ENCODE results near the gene ZNRF1.
"Not testable (repeated sequence)": the region's sequence is repeated elsewhere in the genome, so short reads cannot be mapped to it uniquely, and the experiment has no call there.

The ZNRF1 gene

DNA sequence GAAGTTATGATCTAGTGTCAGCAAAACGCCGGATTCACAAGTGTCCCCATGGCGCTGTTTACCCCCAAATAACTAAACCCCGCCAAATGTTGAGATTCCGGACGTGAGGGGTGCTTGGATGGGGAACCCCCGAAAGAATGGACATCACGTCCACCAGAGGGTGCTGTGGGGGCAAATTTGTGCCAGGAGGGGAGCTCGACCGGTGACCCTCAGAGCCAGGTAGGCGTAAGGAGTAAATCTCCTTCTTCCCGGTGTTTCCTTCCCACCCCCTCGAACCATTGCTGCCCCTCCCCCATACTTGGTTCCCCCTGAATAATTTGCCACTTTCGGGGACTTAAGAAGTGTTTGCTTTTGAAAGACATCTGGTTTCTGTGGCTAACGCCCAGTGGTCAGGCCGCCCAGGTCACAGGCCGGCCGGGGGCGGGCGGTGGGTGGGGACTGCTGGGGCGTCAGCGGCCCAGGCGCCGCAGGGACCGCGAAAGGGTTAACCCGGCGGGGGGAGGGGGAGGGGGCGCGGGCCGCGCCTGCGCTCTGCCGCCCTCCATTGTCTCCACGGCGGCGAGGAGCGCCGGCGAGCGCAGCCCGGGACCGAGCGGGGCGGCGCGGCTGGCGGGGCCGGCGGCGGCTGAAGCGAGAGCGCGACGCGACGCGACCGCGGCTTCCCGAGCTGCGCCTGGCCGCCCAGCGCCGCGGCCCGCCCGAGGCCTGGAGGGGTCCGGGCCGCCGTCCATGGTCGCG lies at the start of gene ZNRF1:
Gene ZNRF1 (plus strand): TSS at position 544 of the 738 bp plus-strand sequence. CDS start 648 bp downstream, outside the sequence.
- H3K36me3 Mint-ChIP-seq (ENCODE audit: low read depth) = peaks cover 16% of the 10 kb centered on the region
- H3K4me1 Mint-ChIP-seq (ENCODE audit: low read depth) = peaks cover 37% of the 10 kb centered on the region
- H3K4me3 Mint-ChIP-seq = peak within 1 kb of the TSS; percentile 83
- peak within 1 kb of the TSS; percentile 84 for H3K27ac Mint-ChIP-seq
- peaks cover 6% of the 10 kb centered on the region for H3K27me3 Mint-ChIP-seq
- peak; percentile 90 for DNase-seq
- H3K9me3 Mint-ChIP-seq = no peaks in the 10 kb centered on the region

DNA sequence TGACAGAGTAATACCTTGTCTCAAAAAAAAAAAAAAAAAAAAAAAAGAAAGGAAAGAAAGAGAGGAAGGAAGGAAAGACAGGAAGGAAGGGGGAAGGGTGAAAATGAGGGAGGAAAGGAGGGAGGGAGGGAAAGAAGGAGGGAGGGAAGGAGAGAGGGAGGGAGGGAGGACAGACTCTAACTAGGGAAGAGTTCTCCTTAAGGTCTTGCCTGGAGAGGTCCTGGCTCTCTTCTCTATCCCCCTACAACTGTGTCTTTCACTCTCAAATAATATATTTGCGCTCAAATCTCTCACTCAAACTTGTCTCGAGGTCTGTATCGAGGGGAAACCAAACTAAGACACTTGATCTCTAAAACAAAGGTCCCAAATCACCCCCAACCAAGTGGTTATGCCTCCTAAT lies 49.5 kb upstream of the ZNRF1 start:
- no peak for DNase-seq
- H3K9me3 Mint-ChIP-seq = no peaks in the 10 kb centered on the region
- H3K4me3 Mint-ChIP-seq = no peak overlapping the region
- peaks cover 89% of the 10 kb centered on the region for H3K36me3 Mint-ChIP-seq (ENCODE audit: low read depth)
- no peaks in the 10 kb centered on the region for H3K27me3 Mint-ChIP-seq
- no peaks in the 10 kb centered on the region for H3K4me1 Mint-ChIP-seq (ENCODE audit: low read depth)
- H3K27ac Mint-ChIP-seq = no peak overlapping the region

DNA sequence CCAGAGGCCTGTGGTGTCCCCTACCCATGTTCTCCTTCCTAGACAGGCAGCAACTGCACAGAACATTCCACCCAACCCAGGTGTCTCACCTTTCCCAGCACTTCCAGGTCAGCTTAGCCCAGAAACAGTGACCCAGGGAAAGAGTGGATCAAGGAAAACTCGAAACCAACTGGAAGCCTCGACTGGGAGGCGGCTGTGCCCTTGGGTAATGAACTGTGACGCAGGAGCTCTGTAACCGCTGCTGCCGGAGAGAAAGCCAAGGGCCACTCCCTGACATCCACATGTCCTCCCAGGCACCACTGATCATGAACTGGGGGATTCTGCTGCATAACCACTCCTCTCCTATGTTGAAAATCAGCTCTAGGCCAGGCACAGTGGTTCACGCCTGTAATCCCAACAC lies 48.3 kb upstream of the ZNRF1 start:
- H3K27me3 Mint-ChIP-seq = no peaks in the 10 kb centered on the region
- no peak for DNase-seq
- no peaks in the 10 kb centered on the region for H3K4me1 Mint-ChIP-seq (ENCODE audit: low read depth)
- H3K9me3 Mint-ChIP-seq = no peaks in the 10 kb centered on the region
- no peak overlapping the region for H3K4me3 Mint-ChIP-seq
- no peak overlapping the region for H3K27ac Mint-ChIP-seq
- peaks cover 88% of the 10 kb centered on the region for H3K36me3 Mint-ChIP-seq (ENCODE audit: low read depth)

DNA sequence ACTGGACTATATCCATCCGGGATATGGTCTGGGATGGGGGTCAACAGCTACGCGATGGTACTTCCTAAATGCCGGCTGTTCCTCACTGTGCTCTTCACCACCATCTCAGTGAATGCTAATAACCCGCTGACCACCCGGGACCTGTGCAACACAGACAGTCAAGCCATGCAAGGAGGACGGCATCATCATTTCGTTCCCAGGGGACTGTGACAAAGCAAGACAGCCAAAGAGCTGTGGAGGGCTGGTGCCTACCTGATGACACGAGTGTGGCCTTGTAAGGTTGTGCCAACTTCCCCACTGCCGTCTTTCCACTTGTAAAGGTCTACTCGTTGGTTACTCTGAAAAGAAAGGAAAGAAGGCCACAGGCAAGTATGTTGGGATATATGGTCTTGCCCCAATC lies 47.6 kb upstream of the ZNRF1 start:
- no peaks in the 10 kb centered on the region for H3K4me1 Mint-ChIP-seq (ENCODE audit: low read depth)
- H3K4me3 Mint-ChIP-seq = no peak overlapping the region
- no peaks in the 10 kb centered on the region for H3K27me3 Mint-ChIP-seq
- no peak for DNase-seq
- peaks cover 88% of the 10 kb centered on the region for H3K36me3 Mint-ChIP-seq (ENCODE audit: low read depth)
- no peaks in the 10 kb centered on the region for H3K9me3 Mint-ChIP-seq
- peak overlapping the region; percentile 18 for H3K27ac Mint-ChIP-seq

DNA sequence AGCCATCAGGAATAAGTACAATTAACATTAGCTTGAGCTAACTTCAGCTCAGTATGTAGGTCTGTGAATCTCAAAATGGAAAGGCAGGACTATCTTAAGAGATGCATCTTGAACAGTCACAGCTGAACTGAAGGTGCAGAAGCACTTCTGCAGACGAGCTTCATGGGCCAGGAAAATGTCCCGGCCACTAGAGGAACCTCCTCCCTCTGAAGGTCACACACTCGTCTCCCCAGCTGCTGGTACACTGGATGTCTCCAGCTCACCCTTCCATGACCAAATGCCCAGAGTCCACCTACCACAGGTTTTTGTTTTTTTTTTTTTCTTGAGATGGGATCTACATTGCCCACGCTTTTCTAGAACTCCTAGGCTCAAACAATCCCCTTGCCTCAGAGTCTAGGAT lies 47.1 kb upstream of the ZNRF1 start:
- no peak for DNase-seq
- no peak overlapping the region for H3K4me3 Mint-ChIP-seq
- H3K36me3 Mint-ChIP-seq (ENCODE audit: low read depth) = peaks cover 88% of the 10 kb centered on the region
- no peaks in the 10 kb centered on the region for H3K9me3 Mint-ChIP-seq
- H3K27me3 Mint-ChIP-seq = no peaks in the 10 kb centered on the region
- H3K4me1 Mint-ChIP-seq (ENCODE audit: low read depth) = no peaks in the 10 kb centered on the region
- H3K27ac Mint-ChIP-seq = no peak overlapping the region

DNA sequence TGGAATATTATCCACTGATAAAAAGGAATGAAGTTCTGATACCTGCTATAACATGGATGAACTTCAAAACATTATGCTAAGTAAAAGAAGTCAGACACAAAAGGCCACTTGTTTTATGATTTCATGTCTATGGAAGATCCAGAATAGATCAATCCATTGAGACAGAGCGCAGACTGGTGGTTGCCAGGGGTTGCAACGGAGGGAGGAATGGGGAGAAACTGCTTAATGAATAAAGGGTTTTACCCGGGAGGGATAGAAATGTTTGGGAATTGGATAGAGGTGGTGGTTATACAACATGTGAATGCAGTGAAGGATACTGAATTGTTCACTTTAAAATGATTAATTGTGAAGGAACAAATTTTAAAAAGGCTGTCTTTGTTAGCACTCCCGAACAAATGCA lies 44.1 kb upstream of the ZNRF1 start:
- no peak for DNase-seq
- peaks cover 84% of the 10 kb centered on the region for H3K36me3 Mint-ChIP-seq (ENCODE audit: low read depth)
- H3K9me3 Mint-ChIP-seq = no peaks in the 10 kb centered on the region
- no peaks in the 10 kb centered on the region for H3K27me3 Mint-ChIP-seq
- H3K4me1 Mint-ChIP-seq (ENCODE audit: low read depth) = no peaks in the 10 kb centered on the region
- H3K4me3 Mint-ChIP-seq = no peak overlapping the region
- no peak overlapping the region for H3K27ac Mint-ChIP-seq

DNA sequence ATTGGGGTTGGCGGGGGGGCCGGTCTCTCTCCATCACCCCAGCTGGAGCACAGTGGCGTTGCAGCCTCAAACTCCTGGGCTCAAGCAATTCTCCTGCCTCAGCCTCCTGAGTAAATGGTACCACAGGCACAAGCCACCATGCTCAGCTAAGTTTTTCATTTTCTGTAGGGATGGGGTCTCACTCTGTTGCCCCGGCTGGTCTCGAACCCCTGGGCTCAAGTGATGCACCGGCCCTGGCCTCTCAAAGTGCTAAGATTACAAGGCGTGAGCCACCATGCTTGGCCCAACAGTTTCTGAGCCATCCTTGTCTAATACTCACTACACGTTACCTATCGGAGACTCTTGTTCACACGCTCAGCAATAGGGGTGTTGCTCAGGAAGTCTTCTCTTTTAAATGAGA lies 25.5 kb upstream of the ZNRF1 start:
- H3K27ac Mint-ChIP-seq = no peak overlapping the region
- H3K36me3 Mint-ChIP-seq (ENCODE audit: low read depth) = peaks cover 31% of the 10 kb centered on the region
- no peaks in the 10 kb centered on the region for H3K27me3 Mint-ChIP-seq
- peaks cover 6% of the 10 kb centered on the region for H3K4me1 Mint-ChIP-seq (ENCODE audit: low read depth)
- no peaks in the 10 kb centered on the region for H3K9me3 Mint-ChIP-seq
- no peak for DNase-seq
- H3K4me3 Mint-ChIP-seq = no peak overlapping the region

DNA sequence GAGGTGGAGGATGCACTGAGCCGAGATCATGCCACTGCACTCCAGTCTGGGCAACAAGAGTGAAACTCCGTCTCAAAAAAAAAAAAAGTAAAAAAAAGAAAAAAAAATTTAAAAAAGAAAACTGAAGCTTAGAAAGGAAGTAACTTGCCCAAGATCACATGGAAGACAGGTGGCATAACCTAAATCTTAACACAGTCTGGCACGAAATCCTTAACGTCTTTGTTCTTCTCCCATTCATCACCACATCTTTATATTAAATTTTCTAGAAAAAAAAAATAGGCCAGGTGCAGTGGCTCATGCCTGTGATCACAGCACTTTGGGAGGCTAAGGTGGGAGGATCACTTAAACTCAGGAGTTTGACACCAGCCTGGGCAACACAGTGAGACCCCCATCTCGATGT lies 23.2 kb upstream of the ZNRF1 start:
- peaks cover 35% of the 10 kb centered on the region for H3K36me3 Mint-ChIP-seq (ENCODE audit: low read depth)
- H3K9me3 Mint-ChIP-seq = no peaks in the 10 kb centered on the region
- no peak overlapping the region for H3K27ac Mint-ChIP-seq
- H3K4me3 Mint-ChIP-seq = no peak overlapping the region
- peaks cover 7% of the 10 kb centered on the region for H3K4me1 Mint-ChIP-seq (ENCODE audit: low read depth)
- H3K27me3 Mint-ChIP-seq = no peaks in the 10 kb centered on the region
- DNase-seq = no peak

DNA sequence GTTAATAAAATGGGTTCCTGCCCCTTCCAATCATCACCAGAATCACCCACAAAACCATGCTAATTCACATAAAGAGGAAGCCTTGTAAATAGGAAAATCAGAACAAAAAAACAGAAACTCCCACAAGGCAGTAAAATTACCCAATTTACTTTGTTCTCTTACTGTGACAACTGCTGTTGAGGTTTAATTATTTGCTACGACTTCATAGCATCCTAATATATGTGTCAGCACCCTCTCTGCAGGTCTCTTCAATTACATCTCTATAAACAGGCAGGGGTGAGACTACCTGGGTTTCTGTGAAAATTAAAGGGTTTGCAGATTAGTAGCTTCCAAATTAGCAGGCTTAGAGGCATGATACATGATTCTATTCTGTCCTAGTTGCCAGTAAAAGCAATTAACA lies 16.6 kb upstream of the ZNRF1 start:
- no peak for DNase-seq
- no peaks in the 10 kb centered on the region for H3K9me3 Mint-ChIP-seq
- H3K27me3 Mint-ChIP-seq = no peaks in the 10 kb centered on the region
- no peak overlapping the region for H3K27ac Mint-ChIP-seq
- H3K36me3 Mint-ChIP-seq (ENCODE audit: low read depth) = peaks cover 28% of the 10 kb centered on the region
- H3K4me3 Mint-ChIP-seq = peak overlapping the region; percentile 73
- H3K4me1 Mint-ChIP-seq (ENCODE audit: low read depth) = peaks cover 30% of the 10 kb centered on the region

DNA sequence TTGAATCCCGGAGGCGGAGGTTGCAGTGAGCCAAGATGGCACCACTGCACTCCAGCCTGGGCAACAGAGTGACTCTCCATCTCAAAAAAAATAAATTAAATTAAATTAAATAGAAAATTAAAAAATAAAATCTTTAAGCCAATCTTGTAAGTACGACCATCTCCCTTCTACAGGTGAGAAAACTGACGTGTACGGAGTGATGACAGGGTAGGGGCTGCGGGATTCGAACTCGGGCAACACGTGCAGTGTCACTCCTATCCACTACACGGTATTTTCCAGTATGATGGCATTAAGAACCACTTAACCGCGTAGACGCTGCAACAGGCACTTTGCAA lies 14.7 kb upstream of the ZNRF1 start:
- no peaks in the 10 kb centered on the region for H3K9me3 Mint-ChIP-seq
- H3K4me1 Mint-ChIP-seq (ENCODE audit: low read depth) = peaks cover 23% of the 10 kb centered on the region
- H3K36me3 Mint-ChIP-seq (ENCODE audit: low read depth) = peaks cover 14% of the 10 kb centered on the region
- no peaks in the 10 kb centered on the region for H3K27me3 Mint-ChIP-seq
- H3K4me3 Mint-ChIP-seq = peak overlapping the region; percentile 87
- H3K27ac Mint-ChIP-seq = peak overlapping the region; percentile 93
- DNase-seq = no peak

DNA sequence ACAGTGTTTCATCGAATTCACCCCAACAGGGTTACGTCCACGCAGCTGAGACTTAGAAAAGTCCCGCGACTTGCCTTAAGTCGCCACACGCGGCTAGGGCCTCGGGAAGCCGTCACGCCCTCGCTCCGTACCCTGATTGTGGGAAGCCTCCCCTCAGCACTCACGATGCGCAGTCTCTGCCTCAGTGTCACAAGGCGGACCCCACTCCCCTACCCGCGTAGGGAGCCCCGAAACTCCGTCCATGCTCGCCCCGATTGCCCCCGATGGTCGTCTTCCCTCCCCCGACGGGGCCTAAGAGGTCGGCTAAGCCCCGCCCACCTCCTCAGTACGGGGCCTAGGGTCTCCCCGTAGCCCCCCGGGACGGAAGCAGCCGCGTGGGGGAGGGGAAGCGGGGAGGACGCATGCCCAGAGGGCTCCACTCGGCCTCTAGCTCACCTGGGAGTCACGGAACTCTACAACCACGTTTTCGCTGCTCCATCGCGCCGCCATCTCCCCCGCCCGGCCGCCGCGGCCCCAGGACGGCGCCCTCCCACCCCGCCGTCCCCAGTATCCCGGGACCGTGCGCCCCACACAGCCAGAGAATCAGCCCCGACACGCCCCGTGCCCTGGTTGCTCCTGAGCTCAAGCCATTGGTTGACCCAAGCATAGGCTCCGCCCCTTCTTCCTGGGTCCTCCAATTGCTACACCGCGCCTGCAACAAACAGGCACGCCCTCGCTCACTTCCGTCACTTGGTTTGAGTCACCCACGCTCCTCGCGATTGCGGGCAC lies 14.1 kb upstream of the ZNRF1 start, which contains the start of gene WDR59:
Gene WDR59 (minus strand): TSS at position 595 of the 768 bp plus-strand sequence. CDS start 106 bp downstream, at position 489.
- no peaks in the 10 kb centered on the region for H3K27me3 Mint-ChIP-seq
- H3K4me1 Mint-ChIP-seq (ENCODE audit: low read depth) = peaks cover 23% of the 10 kb centered on the region
- H3K9me3 Mint-ChIP-seq = no peaks in the 10 kb centered on the region
- DNase-seq = peak; percentile 97
- peak within 1 kb of the TSS; percentile 93 for H3K27ac Mint-ChIP-seq
- peak within 1 kb of the TSS; percentile 87 for H3K4me3 Mint-ChIP-seq
- peaks cover 14% of the 10 kb centered on the region for H3K36me3 Mint-ChIP-seq (ENCODE audit: low read depth)

DNA sequence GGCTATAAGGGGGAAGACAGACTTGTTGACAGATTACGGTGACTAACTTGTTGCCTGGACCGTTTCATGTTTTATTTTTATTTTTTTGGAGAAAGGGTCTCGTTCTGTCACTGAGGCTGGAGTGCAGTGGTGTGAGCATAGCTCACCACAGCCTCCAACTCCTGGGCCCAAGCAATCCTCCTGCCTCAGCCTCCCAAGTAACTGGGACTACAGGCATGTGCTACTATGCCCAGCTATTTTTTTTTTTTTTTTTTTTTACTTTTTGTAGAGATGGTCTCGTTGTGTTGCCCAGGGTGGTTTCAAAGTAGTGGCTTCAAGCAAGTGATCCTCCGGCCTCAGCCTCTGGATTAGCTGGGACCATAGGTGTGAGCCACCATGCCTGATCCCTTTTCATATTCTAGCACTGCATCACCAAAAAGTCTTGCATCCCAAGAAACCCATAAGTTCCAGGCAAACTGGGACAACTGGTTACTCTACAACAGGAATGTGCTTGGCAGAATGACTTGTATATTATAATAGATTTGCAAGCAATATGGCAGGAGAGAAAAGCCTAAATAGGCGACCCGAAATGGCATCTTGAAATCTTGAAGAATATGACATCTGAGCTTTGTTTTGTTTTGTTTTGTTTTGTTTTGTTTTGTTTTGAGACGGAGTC lies 11.7 kb upstream of the ZNRF1 start:
- Mint-ChIP-seq H3K36me3 (ENCODE audit: low read depth) (peaks cover 12% of the 10 kb centered on the region), H3K27ac (no peak overlapping the region), H3K27me3 (no peaks in the 10 kb centered on the region), H3K4me1 (ENCODE audit: low read depth) (peaks cover 22% of the 10 kb centered on the region), H3K9me3 (no peaks in the 10 kb centered on the region), H3K4me3 (no peak overlapping the region)
- no peak for DNase-seq

DNA sequence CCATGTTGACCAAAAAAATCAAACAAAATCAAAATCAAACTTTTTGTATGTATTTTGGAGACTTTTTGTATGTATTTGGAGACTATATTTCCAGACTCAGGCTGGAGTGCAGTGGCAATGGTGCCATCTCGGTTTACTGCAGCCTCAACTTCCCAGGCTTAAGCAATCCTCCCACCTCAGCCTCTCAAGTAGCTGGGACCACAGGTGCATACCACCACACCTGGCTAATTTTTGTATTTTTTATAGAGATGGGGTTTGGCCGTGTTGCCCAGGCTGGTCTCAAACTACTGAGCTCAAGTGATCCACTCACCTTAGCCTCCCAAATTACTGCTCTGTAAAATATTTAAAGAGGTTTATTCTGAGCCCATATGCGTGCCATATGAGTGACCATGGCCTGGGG lies 9.0 kb upstream of the ZNRF1 start:
- DNase-seq; H3K36me3 Mint-ChIP-seq (ENCODE audit: low read depth); H3K27me3 Mint-ChIP-seq; H3K4me1 Mint-ChIP-seq (ENCODE audit: low read depth); H3K9me3 Mint-ChIP-seq; H3K27ac Mint-ChIP-seq; H3K4me3 Mint-ChIP-seq: not testable (repeated sequence)

DNA sequence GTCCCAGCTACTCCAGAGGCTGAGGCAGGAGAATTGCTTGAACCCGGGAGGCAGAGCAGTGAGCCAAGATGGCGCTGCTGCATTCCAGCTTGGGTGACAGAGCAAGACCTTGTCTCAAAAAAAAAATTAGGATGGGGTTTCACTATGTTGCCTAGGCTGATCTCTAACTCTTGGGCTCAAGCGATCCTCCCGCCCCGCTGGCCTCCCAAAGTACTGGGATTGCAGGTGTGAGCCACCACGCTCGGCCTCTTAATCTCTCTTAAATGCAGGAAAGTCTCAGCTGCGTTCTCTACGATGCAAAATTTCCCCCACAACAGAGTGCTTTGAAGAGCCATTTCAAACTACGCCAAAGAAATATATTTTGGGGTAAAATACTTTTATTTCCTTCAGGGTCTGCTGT lies 8.0 kb upstream of the ZNRF1 start:
- Mint-ChIP-seq H3K4me3 (no peak overlapping the region), H3K27me3 (no peaks in the 10 kb centered on the region), H3K36me3 (ENCODE audit: low read depth) (no peaks in the 10 kb centered on the region), H3K27ac (no peak overlapping the region), H3K4me1 (ENCODE audit: low read depth) (no peaks in the 10 kb centered on the region), H3K9me3 (no peaks in the 10 kb centered on the region)
- no peak for DNase-seq

DNA sequence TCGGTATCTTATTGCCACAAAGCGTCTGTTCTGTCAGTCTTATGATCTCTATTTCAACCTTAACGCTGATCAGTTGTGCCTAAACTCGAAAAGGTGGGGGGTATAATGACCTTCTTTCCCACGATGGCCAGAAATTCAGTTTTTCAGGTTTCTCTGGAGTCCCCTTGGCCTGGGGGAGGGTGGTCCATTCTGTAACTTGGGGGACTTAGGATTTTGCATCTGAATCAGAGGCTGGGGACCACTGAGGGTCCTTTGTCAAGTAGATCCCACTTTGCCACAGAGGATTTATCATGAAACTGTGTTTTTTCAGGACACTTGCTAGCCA lies 7.6 kb upstream of the ZNRF1 start:
- no peaks in the 10 kb centered on the region for H3K27me3 Mint-ChIP-seq
- no peaks in the 10 kb centered on the region for H3K4me1 Mint-ChIP-seq (ENCODE audit: low read depth)
- H3K36me3 Mint-ChIP-seq (ENCODE audit: low read depth) = no peaks in the 10 kb centered on the region
- H3K9me3 Mint-ChIP-seq = no peaks in the 10 kb centered on the region
- DNase-seq = no peak
- H3K27ac Mint-ChIP-seq = no peak overlapping the region
- H3K4me3 Mint-ChIP-seq = no peak overlapping the region
